ENCODE measurements around the gene RFC4.
A peak's percentile ranks its signal among the peaks of the same experiment; 100 is the strongest.

RFC4 gene

DNA sequence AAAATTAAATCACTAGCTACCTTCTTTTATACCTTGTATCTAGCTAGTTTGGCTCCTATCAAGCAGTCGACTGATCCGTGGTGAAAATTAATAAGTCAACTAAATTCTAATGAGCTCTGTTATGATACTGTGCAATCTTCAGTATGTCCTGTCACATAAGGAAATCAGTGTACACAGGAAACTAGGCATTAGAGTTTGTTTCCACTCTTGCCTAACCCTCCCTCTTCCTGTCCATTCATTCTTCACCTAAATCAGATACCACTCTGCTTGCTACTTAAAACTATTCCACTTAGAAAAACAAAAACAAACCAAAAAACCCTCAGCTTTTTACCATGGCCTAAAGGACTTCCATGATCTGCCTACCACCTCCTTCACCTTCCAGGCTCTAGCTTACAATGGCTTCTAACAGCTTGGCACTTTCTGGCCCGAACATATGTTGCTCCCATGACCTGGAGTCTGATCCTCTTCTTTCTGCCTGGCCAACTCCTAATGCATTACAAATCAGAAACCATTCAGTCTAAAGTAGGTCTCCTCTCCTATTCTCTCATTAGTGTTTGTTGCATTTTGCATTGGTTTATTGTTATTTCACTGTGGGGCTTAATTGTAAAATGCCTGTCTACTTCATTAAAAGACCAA lies 7.9 kb downstream of the RFC4 start:
- DNase-seq (ENCODE audit: low read depth): peak; percentile 6
- TF ChIP-seq, protein P1, sequence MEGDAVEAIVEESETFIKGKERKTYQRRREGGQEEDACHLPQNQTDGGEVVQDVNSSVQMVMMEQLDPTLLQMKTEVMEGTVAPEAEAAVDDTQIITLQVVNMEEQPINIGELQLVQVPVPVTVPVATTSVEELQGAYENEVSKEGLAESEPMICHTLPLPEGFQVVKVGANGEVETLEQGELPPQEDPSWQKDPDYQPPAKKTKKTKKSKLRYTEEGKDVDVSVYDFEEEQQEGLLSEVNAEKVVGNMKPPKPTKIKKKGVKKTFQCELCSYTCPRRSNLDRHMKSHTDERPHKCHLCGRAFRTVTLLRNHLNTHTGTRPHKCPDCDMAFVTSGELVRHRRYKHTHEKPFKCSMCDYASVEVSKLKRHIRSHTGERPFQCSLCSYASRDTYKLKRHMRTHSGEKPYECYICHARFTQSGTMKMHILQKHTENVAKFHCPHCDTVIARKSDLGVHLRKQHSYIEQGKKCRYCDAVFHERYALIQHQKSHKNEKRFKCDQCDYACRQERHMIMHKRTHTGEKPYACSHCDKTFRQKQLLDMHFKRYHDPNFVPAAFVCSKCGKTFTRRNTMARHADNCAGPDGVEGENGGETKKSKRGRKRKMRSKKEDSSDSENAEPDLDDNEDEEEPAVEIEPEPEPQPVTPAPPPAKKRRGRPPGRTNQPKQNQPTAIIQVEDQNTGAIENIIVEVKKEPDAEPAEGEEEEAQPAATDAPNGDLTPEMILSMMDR (conservative IDR thresholded peaks at IDR 0.05; ENCODE audit: low read depth, low read length): no peak
- H3K4me3 ChIP-seq (ENCODE audit: low read depth, low read length): no peak overlapping the region

GRCh38 chr3:186790261-186790981 lies 15.9 kb downstream of the RFC4 start:
- peak; percentile 49 for DNase-seq (ENCODE audit: low read depth)
- TF ChIP-seq, protein P1 (conservative IDR thresholded peaks at IDR 0.05; ENCODE audit: low read depth, low read length): peak; percentile 20
- no peak overlapping the region for H3K4me3 ChIP-seq (ENCODE audit: low read depth, low read length)

GRCh38 chr3:186789554-186790260 lies 16.6 kb downstream of the RFC4 start:
- TF ChIP-seq, protein P1 (conservative IDR thresholded peaks at IDR 0.05; ENCODE audit: low read depth, low read length): no peak
- DNase-seq (ENCODE audit: low read depth): peak; percentile 13
- H3K4me3 ChIP-seq (ENCODE audit: low read depth, low read length): no peak overlapping the region

DNA sequence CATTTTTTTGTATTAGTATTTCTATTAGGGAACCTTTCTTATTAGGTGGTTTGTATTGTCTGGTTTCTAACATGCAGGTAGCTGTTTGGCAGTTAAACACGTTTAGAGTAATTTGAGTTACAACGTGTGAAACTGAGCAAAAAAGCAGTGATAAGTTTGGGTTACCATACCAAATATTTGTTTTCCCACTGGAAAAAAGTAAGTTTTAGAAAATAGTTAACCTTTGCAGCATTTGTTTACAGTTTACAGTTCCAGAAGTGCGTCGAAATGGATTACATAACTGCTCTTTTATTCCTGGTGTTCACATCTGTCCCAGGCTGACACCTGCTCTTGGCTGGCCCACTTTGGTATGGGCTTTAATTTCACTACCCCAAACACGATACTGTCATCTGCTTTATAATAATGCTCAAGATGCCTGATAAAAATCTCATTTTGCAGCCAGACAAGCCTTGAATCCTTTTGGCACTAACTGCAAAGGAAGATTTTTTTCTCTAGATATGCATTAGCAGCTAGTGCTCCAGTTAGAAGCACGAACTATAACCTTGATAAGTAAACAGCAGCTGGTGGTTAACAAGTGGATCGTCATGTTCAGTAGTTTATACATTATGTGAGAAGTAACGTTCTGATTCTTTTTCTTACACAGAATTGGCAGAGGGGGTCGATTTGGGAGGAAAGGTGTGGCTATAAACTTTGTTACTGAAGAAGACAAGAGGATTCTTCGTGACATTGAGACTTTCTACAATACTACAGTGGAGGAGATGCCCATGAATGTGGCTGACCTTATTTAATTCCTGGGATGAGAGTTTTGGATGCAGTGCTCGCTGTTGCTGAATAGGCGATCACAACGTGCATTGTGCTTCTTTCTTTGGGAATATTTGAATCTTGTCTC lies 17.6 kb downstream of the RFC4 start:
- no peak overlapping the region for H3K4me3 ChIP-seq (ENCODE audit: low read depth, low read length)
- DNase-seq (ENCODE audit: low read depth): peak; percentile 7
- TF ChIP-seq, protein P1 (conservative IDR thresholded peaks at IDR 0.05; ENCODE audit: low read depth, low read length): no peak

GRCh38 chr3:186787642-186788481 lies 18.4 kb downstream of the RFC4 start:
- TF ChIP-seq, protein P1 (conservative IDR thresholded peaks at IDR 0.05; ENCODE audit: low read depth, low read length): no peak
- H3K4me3 ChIP-seq (ENCODE audit: low read depth, low read length): peak overlapping the region; percentile 99
- peak; percentile 5 for DNase-seq (ENCODE audit: low read depth)

- DNase-seq (ENCODE audit: low read depth): peak; percentile 11
- TF ChIP-seq, protein P1 (conservative IDR thresholded peaks at IDR 0.05; ENCODE audit: low read depth, low read length): no peak
- H3K4me3 ChIP-seq (ENCODE audit: low read depth, low read length): peak overlapping the region; percentile 99
These were observed 19.4 kb downstream of the RFC4 start for GRCh38 chr3:186786922-186787321.
